ENCODE data around the gene INSIG1.

The INSIG1 gene

GRCh38 chr7:155303039-155303593 is 5.4 kb downstream of the INSIG1 start:
- H4K20me1 ChIP-seq (ENCODE audit: insufficient read depth, low read length, poor library complexity, severe bottlenecking), result peaks cover 95% of the 10 kb centered on the region

DNA sequence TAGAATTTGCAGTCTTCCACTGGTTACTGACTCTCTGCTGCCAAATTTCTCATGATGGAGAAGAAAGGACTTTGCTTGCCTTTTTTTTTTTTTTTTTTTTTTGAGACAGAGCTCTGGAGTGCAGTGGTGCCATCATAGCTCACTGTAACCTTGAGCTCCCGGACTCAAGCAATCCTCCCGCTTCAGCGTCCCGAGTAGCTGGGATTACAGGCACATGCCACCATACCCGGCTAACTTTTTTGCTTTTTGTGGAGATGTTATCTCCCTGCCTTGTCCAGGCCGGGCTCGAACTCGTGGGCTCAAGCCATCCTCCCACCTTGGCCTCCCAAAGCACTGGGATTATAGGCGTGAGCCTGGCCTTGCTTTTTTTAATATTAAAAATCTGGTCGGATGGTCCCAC is 6.2 kb downstream of the INSIG1 start:
- peaks cover 97% of the 10 kb centered on the region for H4K20me1 ChIP-seq (ENCODE audit: insufficient read depth, low read length, poor library complexity, severe bottlenecking)
- peaks cover 92% of the 10 kb centered on the region for H3K36me3 ChIP-seq (ENCODE audit: insufficient read depth, low read length)
- no peaks in the 10 kb centered on the region for H3K27me3 ChIP-seq (ENCODE audit: insufficient read depth, low read length, poor library complexity, severe bottlenecking)
- no peaks in the 10 kb centered on the region for H3K9me3 ChIP-seq (ENCODE audit: insufficient read depth, low read depth, low read length)
- H3F3A ChIP-seq (ENCODE audit: low read depth), result peaks cover 11% of the 10 kb centered on the region; the same call in 1 of the 2 replicates
- TF ChIP-seq, protein P1, sequence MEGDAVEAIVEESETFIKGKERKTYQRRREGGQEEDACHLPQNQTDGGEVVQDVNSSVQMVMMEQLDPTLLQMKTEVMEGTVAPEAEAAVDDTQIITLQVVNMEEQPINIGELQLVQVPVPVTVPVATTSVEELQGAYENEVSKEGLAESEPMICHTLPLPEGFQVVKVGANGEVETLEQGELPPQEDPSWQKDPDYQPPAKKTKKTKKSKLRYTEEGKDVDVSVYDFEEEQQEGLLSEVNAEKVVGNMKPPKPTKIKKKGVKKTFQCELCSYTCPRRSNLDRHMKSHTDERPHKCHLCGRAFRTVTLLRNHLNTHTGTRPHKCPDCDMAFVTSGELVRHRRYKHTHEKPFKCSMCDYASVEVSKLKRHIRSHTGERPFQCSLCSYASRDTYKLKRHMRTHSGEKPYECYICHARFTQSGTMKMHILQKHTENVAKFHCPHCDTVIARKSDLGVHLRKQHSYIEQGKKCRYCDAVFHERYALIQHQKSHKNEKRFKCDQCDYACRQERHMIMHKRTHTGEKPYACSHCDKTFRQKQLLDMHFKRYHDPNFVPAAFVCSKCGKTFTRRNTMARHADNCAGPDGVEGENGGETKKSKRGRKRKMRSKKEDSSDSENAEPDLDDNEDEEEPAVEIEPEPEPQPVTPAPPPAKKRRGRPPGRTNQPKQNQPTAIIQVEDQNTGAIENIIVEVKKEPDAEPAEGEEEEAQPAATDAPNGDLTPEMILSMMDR (conservative IDR thresholded peaks at IDR 0.05; ENCODE audit: low read length), result no peak
- TF ChIP-seq EZH2phosphoT487 (IDR thresholded peaks at IDR 0.05; ENCODE audit: borderline replicate concordance), result no peak
- H3K4me3 ChIP-seq (ENCODE audit: low read length, poor library complexity, severe bottlenecking), result peak overlapping the region; percentile 84
- H3K9ac ChIP-seq (ENCODE audit: low read depth, low read length, poor library complexity, severe bottlenecking), result peak overlapping the region; percentile 77
- no peaks in the 10 kb centered on the region for H3K9me2 ChIP-seq (replicated peaks; ENCODE audit: low read depth, low read length)
- peaks cover 96% of the 10 kb centered on the region for H3K79me2 ChIP-seq (ENCODE audit: insufficient read depth, low read length)
- H2AFZ ChIP-seq (ENCODE audit: low read length), result no peak overlapping the region
- H3K4me2 ChIP-seq (ENCODE audit: low read depth, low read length, poor library complexity, severe bottlenecking), result peak overlapping the region; percentile 100
- H3K4me1 ChIP-seq (ENCODE audit: insufficient read depth, low read length, poor library complexity, severe bottlenecking), result peaks cover 72% of the 10 kb centered on the region

More at GRCh38 chr7:155303039-155303593, 5.4 kb downstream of the INSIG1 start:
- Histone ChIP-seq H3K4me1 (ENCODE audit: insufficient read depth, low read length, poor library complexity, severe bottlenecking) (peaks cover 72% of the 10 kb centered on the region), H2AFZ (ENCODE audit: low read length) (no peak overlapping the region), H3K9ac (ENCODE audit: low read depth, low read length, poor library complexity, severe bottlenecking) (peak overlapping the region; percentile 77), H3K9me3 (ENCODE audit: insufficient read depth, low read depth, low read length) (no peaks in the 10 kb centered on the region), H3K27me3 (ENCODE audit: insufficient read depth, low read length, poor library complexity, severe bottlenecking) (peaks cover 4% of the 10 kb centered on the region), H3F3A (ENCODE audit: low read depth) (peaks cover 3% of the 10 kb centered on the region), H3K9me2 (replicated peaks; ENCODE audit: low read depth, low read length) (no peaks in the 10 kb centered on the region), H3K4me2 (ENCODE audit: low read depth, low read length, poor library complexity, severe bottlenecking) (peak overlapping the region; percentile 100), H3K79me2 (ENCODE audit: insufficient read depth, low read length) (peaks cover 94% of the 10 kb centered on the region), H3K36me3 (ENCODE audit: insufficient read depth, low read length) (peaks cover 84% of the 10 kb centered on the region), H3K4me3 (ENCODE audit: low read length, poor library complexity, severe bottlenecking) (peak overlapping the region; percentile 84)
- TF ChIP-seq, protein P1 (conservative IDR thresholded peaks at IDR 0.05; ENCODE audit: low read length), result no peak

- Histone ChIP-seq H3K4me3 (ENCODE audit: low read length, poor library complexity, severe bottlenecking) (peak overlapping the region; percentile 84), H3K79me2 (ENCODE audit: insufficient read depth, low read length) (peaks cover 87% of the 10 kb centered on the region), H3K4me1 (ENCODE audit: insufficient read depth, low read length, poor library complexity, severe bottlenecking) (peaks cover 65% of the 10 kb centered on the region), H2AFZ (ENCODE audit: low read length) (no peak overlapping the region), H3K9ac (ENCODE audit: low read depth, low read length, poor library complexity, severe bottlenecking) (peak overlapping the region; percentile 35), H3K9me3 (ENCODE audit: insufficient read depth, low read depth, low read length) (no peaks in the 10 kb centered on the region), H3K36me3 (ENCODE audit: insufficient read depth, low read length) (peaks cover 95% of the 10 kb centered on the region), H3F3A (ENCODE audit: low read depth) (peaks cover 22% of the 10 kb centered on the region), H4K20me1 (ENCODE audit: insufficient read depth, low read length, poor library complexity, severe bottlenecking) (peaks cover 98% of the 10 kb centered on the region), H3K4me2 (ENCODE audit: low read depth, low read length, poor library complexity, severe bottlenecking) (peak overlapping the region; percentile 100), H3K27me3 (ENCODE audit: insufficient read depth, low read length, poor library complexity, severe bottlenecking) (no peaks in the 10 kb centered on the region), H3K9me2 (replicated peaks; ENCODE audit: low read depth, low read length) (no peaks in the 10 kb centered on the region)
- TF ChIP-seq, protein P1 (conservative IDR thresholded peaks at IDR 0.05; ENCODE audit: low read length), result no peak
- TF ChIP-seq EZH2phosphoT487 (IDR thresholded peaks at IDR 0.05; ENCODE audit: borderline replicate concordance), result no peak
These were observed 7.7 kb downstream of the INSIG1 start for GRCh38 chr7:155305231-155305904.

All from Loucy (cell line).